ENCODE results near the gene PDLIM5. TPM values are rescaled to one million over a fixed set of nuclear protein-coding genes. Genes with fewer than 3 reads are reported as not detected.

The PDLIM5 gene
- total RNA-seq, 2 experiments from 2014 or later = 14.8 to 18.3 TPM

DNA sequence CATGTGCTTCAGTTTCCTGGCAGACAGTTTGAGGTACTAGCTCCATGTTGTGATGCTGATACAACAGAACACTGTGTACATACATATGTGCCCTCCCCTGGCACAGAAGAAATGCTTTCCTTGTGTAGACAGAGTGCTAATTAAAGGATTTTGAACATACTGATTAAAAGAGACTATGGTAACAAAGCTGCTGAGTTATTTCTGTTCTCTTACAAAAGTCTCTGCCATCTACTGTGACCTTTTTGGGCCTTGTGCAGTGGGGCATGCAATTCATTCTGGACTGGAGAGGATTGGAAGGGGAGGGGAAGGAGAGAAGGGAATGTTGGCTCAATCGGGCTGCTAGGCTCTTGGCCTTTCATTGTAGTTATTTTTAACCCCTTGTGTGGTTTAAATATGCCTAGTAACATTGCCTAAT lies 6.0 kb downstream of the PDLIM5 start:
- Mint-ChIP-seq H3K27ac (no peak overlapping the region), H3K36me3 (ENCODE audit: low read depth) (peaks cover 9% of the 10 kb centered on the region), H3K9me3 (no peaks in the 10 kb centered on the region), H3K4me3 (no peak overlapping the region), H3K27me3 (no peaks in the 10 kb centered on the region), H3K4me1 (ENCODE audit: low read depth) (peaks cover 26% of the 10 kb centered on the region)
- TF ChIP-seq, protein P1, sequence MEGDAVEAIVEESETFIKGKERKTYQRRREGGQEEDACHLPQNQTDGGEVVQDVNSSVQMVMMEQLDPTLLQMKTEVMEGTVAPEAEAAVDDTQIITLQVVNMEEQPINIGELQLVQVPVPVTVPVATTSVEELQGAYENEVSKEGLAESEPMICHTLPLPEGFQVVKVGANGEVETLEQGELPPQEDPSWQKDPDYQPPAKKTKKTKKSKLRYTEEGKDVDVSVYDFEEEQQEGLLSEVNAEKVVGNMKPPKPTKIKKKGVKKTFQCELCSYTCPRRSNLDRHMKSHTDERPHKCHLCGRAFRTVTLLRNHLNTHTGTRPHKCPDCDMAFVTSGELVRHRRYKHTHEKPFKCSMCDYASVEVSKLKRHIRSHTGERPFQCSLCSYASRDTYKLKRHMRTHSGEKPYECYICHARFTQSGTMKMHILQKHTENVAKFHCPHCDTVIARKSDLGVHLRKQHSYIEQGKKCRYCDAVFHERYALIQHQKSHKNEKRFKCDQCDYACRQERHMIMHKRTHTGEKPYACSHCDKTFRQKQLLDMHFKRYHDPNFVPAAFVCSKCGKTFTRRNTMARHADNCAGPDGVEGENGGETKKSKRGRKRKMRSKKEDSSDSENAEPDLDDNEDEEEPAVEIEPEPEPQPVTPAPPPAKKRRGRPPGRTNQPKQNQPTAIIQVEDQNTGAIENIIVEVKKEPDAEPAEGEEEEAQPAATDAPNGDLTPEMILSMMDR (IDR thresholded peaks at IDR 0.05) = no peak
- no peak for DNase-seq
- CTCF ChIA-PET = interaction anchor here (0.9 kb wide), 1 partner anchor 51 kb away, joined by 3 read pairs; no protein-coding TSS in a partner anchor
- no peak for ATAC-seq
- POLR2A ChIA-PET = no interaction called here
- intact Hi-C loops (cut with micrococcal nuclease) = no loop called here

DNA sequence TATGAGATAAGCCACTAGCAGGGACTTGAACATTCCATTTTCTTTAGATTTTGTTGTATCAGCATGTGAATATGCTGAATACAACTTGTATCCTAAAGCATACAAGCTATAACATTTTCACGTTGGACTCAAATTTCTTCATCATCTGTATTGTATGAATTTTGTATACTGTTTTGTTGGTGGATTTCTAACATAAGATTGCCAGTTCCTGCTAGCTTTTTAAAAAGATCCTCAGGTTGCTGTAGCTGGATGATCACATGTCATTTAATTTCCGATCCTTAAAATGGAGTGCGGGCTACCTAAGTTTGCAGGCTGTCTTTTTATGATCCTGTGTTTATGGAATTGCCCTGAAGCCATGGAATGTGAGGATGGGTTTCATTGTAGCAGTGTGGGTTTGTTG lies 6.9 kb downstream of the PDLIM5 start:
- H3K4me1 Mint-ChIP-seq (ENCODE audit: low read depth) = peaks cover 19% of the 10 kb centered on the region
- CTCF ChIA-PET = interaction anchor here (0.8 kb wide), 1 partner anchor 51 kb away, joined by 3 read pairs; no protein-coding TSS in a partner anchor
- intact Hi-C loops (cut with micrococcal nuclease) = no loop called here

DNA sequence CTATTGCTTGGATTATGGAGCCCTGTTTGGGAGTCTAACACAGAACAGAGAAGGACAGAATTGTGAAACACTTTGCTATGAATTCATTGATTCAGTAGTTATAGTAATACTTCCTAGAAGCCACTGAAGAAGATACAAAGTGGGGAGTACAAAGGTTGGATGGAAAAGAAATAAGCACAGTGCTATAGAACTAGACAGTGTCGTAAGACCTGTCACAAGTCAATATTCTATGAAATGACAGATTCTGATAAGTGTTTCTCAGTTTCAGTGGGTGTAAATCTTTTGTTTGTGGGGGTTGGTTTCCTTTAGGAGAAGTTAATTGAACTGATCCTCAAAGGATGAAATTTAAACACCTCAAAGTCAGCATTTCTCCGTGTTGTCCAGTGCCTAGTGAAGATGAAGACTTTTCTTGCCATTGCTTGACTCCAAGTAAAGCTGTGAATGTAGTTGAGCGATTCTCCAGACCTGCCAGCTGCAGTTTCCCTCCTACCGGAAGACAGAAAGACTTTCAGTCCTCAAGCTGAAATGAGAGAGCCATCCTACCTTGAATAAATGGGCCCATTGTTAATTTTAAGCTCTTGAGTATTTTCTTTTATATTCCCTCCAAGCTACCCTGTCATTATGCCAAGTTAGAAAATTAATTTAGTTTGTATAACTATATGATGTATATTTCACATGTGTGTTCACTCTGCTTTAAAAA lies 7.9 kb downstream of the PDLIM5 start:
- Mint-ChIP-seq H3K36me3 (ENCODE audit: low read depth) (peaks cover 9% of the 10 kb centered on the region), H3K27ac (no peak overlapping the region), H3K9me3 (no peaks in the 10 kb centered on the region), H3K27me3 (no peaks in the 10 kb centered on the region), H3K4me3 (no peak overlapping the region), H3K4me1 (ENCODE audit: low read depth) (peaks cover 14% of the 10 kb centered on the region)
- intact Hi-C loops (cut with micrococcal nuclease) = no loop called here
- TF ChIP-seq, protein P1 (IDR thresholded peaks at IDR 0.05) = no peak
- DNase-seq (no peak), ATAC-seq (no peak)
- POLR2A ChIA-PET = no interaction called here
- CTCF ChIA-PET = no interaction called here

More for the DNA sequence above, 6.9 kb downstream of the PDLIM5 start:
- ATAC-seq (no peak), DNase-seq (no peak)
- Mint-ChIP-seq H3K9me3 (no peaks in the 10 kb centered on the region), H3K27me3 (no peaks in the 10 kb centered on the region), H3K4me3 (no peak overlapping the region), H3K27ac (no peak overlapping the region), H3K36me3 (ENCODE audit: low read depth) (peaks cover 9% of the 10 kb centered on the region)
- TF ChIP-seq, protein P1 (IDR thresholded peaks at IDR 0.05) = no peak
- POLR2A ChIA-PET = no interaction called here

DNA sequence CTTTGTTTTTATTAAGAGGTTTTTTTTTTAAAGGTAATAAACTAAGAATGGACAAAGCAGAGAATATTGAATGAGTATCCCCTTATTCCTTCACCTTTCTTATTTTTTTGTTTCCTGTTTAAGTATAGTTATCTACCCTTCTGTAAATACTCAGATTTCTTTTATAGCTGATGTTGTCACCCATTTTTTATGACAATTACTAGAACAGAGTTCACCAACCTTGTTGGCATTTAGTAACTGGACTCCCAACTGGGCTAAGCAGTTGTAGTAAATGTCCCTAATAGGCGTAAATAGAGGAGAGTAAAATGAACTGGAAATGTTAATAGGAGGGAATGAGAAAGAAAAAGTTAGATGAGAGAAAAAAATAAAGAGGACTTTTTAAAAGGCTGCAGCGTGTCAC lies 9.8 kb downstream of the PDLIM5 start:
- no peak for ATAC-seq
- H3K4me1 Mint-ChIP-seq (ENCODE audit: low read depth) = peaks cover 13% of the 10 kb centered on the region
- CTCF ChIA-PET = no interaction called here
- H3K4me3 Mint-ChIP-seq = no peak overlapping the region
- no peaks in the 10 kb centered on the region for H3K9me3 Mint-ChIP-seq
- POLR2A ChIA-PET = no interaction called here
- no peak for DNase-seq
- TF ChIP-seq, protein P1 (IDR thresholded peaks at IDR 0.05) = no peak
- H3K36me3 Mint-ChIP-seq (ENCODE audit: low read depth) = no peaks in the 10 kb centered on the region
- no peak overlapping the region for H3K27ac Mint-ChIP-seq
- no peaks in the 10 kb centered on the region for H3K27me3 Mint-ChIP-seq
- intact Hi-C loops (cut with micrococcal nuclease) = no loop called here

DNA sequence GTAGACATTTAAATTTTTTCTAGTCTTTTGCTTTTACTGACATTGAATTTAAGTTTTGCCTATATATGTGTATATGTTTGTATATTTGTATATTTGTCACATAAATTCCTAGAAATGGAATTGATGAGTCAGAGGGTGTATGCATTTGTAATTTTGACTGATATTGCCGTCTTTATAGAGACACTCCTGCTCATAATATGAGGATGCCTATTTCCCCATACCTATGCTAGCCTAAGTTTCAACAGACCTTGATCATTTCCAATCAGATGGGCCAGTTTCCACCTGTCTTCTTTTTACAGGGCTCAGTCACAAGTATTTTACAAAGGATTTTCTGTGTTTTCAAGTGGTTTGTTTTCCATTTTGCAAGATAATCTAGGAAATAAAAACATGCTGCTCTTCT lies 10.8 kb downstream of the PDLIM5 start:
- no peak overlapping the region for H3K27ac Mint-ChIP-seq
- H3K4me1 Mint-ChIP-seq (ENCODE audit: low read depth) = peaks cover 11% of the 10 kb centered on the region
- ChIA-PET CTCF (no interaction called here), POLR2A (no interaction called here)
- TF ChIP-seq, protein P1 (IDR thresholded peaks at IDR 0.05) = no peak
- H3K36me3 Mint-ChIP-seq (ENCODE audit: low read depth) = no peaks in the 10 kb centered on the region
- no peaks in the 10 kb centered on the region for H3K9me3 Mint-ChIP-seq
- intact Hi-C loops (cut with micrococcal nuclease) = no loop called here
- no peaks in the 10 kb centered on the region for H3K27me3 Mint-ChIP-seq
- no peak overlapping the region for H3K4me3 Mint-ChIP-seq
- ATAC-seq (no peak), DNase-seq (no peak)

Measured in activated CD8-positive, alpha-beta T cell treated with anti-CD3 and anti-CD28 coated beads for 36 hours (primary cell).